Activated T-helper 1 cell treated with Interleukin-2 at 50 U/mL for 16 hours (primary cell): Measurements from ENCODE around the gene PDXP.

Experiments
- DNase-seq: peaks from one replicate; pipeline ENCODE4 v3.0.0-alpha.2; 2020; ENCODE audit warnings: low read depth

PDXP gene

DNA sequence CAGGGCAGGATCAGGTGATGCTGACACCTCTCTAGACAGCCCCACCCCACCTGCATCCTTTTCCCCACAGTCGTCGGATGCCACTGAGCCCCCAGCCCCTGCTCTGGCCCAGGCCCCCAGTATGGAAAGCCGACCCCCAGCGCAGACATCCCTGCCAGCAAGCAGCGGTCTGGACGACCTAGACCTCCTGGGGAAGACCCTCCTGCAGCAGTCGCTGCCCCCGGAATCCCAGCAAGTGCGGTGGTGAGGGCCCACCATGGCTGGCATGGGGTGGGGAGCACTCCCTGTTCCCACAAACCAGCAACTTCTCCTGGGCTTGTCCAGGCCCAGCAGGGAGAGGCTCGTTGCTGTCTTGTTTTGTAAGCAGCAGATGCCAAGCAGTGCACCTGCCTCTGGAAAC, 28.6 kb upstream of the PDXP start:
- DNase-seq: no peak

- DNase-seq: no peak
Observed at GRCh38 chr22:37630839-37631435, 27.6 kb upstream of the PDXP start.

GRCh38 chr22:37631448-37632173, 26.9 kb upstream of the PDXP start:
- no peak for DNase-seq

DNA sequence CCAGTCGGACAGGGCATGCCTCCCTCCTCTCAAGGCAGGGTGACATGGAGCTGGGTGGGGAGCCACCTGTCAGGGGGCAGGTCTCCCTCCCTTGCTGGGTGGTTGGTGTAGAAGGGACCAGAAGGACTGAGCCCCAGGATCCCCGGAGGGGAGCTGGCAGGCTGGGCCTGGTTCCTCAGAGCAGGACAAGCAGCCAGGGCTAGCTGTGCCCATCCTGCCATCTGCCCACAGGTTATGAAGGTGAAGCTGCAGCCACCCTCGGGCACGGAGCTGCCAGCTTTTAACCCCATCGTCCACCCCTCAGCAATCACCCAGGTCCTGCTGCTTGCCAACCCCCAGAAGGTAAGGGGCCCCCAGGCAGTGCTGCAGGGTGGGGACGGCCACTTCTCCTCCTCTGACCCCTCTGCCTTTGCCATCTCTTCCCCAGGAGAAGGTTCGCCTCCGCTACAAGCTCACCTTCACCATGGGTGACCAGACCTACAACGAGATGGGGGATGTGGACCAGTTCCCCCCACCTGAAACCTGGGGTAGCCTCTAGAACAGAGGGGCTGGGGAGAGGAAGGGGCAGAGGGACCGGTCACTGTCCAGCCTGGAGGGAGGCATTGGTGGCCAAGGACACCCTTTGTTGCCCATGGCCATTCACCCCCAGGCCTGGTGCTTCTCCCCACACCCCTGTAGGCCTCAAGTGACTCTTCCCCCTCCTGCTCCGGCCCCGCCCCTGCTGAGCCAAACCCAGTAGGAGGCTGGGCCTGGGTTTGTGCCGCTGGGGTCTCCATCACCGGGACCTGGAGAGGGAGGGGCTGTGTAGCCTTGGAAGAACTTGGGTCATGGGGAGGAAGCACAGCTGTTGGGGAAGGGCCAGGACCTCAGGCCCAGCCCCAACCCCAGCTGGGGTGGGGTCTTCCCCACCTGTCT, 26.1 kb upstream of the PDXP start:
- no peak for DNase-seq

- no peak for DNase-seq
Observed at GRCh38 chr22:37633089-37633624, 25.4 kb upstream of the PDXP start.

- no peak for DNase-seq
Observed at GRCh38 chr22:37633625-37634416, 24.7 kb upstream of the PDXP start.

DNA sequence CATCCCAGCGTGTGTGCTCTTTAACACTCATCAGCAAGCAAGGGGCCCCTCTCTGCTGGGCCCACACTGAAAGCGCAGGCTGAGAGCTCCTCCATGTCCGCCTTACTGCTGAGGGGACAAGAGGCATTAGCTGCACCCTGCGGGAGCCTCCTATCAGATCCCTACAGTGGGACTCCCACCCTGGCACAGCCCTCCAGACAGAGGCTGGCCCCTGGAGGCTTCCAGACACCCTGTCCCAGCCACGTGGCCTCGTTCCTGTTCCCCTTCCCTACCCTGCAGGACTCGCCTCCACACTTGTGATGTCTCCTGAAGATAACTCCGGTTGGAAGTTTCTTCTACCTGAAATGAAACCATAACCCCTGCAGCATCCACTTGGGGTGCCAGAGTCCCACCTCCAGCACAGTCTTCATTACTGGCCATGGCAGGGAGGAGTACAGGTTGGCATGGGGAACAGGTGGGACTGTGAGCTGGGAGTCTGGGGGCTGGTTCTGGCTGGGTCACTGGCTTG, 24.1 kb upstream of the PDXP start:
- DNase-seq: no peak

DNA sequence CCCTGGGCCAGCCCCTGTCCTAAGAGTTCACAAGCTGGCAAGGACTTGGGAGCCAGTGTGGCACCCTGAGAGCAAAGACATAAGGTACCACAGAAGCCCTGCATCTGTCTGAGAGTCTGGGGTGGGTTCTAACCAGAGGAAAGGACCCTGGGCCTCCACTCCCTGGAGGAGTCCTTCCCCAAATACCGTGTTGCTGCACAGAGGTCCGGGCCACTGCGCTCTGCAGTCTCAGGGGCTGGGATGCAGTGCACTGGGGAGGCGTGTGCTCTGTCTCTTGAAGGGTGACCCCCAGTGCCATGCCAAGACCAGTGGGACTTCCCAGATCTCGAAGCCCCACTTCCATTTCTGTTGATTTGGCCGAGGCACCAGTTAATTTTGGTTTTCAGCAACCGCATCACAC, 23.4 kb upstream of the PDXP start:
- DNase-seq: no peak

GRCh38 chr22:37636186-37636948, 22.2 kb upstream of the PDXP start:
- DNase-seq: no peak

GRCh38 chr22:37636949-37637273, 21.6 kb upstream of the PDXP start:
- DNase-seq: no peak

DNA sequence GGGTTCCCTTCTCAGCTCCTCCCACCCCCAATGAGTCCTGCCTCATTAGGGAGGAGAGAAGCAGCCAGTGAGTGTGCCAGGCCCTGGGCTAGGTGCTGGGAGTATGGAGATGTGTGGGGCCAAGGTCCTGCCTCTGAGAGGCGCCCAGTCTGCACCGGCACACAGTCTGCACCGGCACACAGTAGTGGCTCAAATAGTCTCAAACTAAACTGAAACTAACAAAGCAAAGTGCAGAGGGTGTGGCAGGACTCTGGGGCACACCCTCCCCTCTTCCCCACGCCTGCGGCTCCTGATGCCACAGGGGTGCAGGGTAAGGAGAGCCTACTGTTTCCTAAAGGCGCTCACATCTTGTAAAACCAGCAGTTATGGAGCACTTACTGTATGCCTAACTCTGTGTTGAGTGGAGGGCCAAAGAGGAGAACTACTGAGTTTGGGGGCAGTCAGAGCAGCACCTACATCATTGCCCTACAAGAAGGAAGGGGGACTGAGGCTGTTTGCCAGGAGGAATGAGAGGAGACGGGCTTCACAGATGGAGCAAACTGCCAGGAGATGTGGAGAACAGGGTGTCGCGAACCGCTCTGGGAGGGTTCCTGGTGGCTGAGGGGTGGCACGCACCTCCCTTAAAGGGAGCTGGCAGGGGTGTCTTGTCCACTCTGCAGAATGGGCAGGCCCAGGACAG, 20.0 kb upstream of the PDXP start:
- DNase-seq: no peak

DNA sequence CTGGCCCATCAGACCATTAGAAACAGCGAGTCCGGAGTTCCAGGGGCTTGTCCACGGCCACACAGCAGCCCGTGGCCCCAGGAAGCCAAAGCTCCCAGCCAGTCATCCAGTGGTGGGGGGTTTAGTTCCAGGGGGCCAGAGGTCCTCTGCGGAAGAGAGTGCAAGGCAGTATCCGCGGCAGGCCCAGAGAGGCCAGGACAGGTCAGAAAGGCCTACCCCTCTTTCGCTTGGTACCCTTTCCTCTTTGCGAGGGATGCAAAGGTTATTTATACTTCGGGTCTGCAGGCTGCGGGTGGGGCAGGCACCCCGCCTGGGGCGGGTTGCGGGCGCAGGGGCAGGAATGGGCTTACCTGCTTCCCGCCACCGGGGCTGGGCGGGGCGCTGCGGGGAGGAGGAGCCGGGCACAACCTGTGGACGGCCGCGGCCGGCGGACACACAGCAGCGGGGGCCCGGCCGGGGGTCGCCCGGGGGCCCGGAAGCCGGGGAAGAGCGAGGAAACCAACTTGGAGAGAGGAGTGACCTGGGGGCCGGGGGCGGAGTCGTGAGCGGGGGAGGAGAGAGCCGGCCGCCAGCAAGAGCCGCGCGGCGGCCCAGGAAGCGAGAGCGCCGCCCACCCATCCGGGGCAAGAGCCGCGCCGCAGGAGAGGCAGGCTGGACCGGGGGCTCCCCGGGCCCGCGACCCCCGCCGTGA, 19.3 kb upstream of the PDXP start, which contains the start of gene SH3BP1:
Gene SH3BP1 (plus strand): TSS at position 600 of the 691 bp plus-strand sequence. CDS start 119 bp downstream, outside the sequence.
- peak; percentile 41 for DNase-seq

DNA sequence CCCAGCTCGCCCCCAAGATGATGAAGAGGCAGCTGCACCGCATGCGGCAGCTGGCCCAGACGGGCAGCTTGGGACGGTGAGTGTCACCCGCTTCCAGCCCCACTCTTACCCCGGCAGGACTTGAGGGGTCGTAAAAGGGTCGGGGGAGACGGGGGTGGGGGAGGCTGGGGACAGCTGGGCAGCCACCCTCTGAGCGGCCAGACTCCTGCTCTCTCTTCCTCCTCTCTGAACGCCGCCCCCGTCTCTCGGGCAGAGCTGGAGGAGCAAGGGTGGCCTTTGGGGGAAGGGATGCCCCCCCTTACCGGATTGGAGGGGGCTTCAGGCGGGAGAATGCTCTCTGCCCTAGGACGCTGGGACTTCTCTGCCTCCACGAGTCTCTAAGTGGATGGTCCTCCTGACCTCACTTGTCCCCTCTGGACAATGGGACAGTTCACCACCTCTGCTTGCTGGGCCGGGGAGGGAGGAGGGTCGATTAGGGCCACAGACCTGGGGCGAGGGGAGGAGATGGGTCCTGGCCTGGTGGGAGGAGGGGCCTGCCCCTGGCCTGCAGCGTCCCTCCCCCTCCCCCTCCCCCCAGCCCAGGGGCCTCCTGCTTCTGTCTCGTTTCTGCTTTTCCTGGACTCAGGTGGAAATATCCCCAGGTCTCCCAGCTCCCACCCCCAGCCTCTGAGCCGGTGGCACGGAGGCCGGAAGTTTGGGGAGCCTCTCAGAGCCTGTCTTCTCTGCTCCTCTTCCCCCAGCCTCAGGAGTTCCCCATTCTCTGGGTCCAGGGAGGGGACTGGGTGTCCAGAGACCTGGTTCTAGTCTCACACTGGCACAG, 18.5 kb upstream of the PDXP start:
- no peak for DNase-seq

- DNase-seq: no peak
Observed at GRCh38 chr22:37640591-37641560, 17.6 kb upstream of the PDXP start.

GRCh38 chr22:37641561-37641949, 17.0 kb upstream of the PDXP start:
- DNase-seq: no peak

- peak; percentile 69 for DNase-seq
Observed at GRCh38 chr22:37643225-37643847, 15.2 kb upstream of the PDXP start.

DNA sequence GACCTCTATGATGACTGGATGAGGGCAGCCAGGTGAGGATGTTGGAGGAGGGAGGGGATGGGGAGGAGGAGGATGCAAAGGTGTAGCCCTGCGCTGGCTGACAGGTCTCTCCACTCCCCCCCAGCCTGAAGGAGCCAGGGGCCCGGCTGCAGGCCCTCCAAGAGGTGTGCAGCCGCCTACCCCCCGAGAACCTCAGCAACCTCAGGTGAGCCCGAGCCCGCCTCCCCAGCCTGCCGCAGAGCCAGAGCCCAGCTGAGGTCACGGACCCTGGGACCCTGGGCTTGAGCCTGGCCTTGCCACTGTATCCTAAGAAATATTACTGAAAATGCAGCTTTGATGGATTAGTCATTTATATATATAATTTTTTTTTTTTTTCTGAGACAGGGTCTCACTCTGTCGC, 11.2 kb upstream of the PDXP start:
- no peak for DNase-seq
